GM19455 (cell line): ENCODE data around the gene SMU1.

Experiments
- ATAC-seq: cut with Tn5 transposase; IDR thresholded peaks from one replicate; pipeline ENCODE4 v1.9.1; 2021; ENCODE audit not compliant: unreplicated experiment

SMU1 gene

DNA sequence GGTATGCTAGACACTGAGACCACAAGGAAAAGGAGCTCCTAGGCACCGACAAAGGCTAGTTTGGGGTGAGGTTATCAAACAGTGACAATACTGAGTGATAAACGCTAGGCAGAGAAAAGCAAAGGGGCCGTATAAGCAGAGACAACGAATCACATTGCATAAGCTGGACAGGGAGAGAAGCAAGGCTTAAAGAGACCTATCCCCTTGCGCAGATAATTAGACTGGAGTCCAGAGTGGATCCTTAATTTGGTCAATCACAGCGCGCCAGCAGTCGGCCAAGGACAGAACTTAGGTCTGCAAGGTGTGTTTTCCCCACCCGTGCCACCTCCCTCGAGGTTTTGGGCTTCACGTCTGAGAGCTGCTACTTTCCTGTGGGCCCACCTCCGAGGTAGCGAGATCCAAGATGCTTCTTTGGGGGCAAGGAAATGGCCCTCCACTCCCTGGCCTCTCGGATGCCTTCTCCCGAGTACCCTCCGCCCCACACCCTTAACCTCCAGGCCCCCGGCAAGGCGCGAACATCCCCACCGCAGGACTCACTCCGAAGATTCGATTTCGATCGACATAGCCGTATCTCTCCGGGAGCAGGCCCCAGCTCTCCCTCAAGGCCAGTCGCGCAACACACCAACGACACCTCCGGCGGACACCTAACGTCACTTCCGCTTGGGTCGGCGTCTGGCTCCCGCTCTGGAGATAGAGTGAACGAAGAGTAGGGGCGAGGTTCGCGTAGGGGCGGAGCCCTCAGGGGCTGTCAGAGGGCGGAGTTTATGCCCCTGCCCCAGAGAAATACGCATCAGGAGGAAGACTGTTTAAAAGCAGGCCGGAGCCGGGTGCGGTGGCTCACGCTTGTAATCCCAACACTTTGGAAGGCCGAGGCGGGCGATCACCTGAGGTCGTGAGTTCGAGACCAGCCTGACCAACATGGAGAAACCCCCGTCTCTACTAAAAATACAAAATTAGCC lies at the start of gene SMU1:
Gene SMU1, minus strand, starts transcription at position 629 of the 959 bp plus-strand sequence. Its CDS starts 66 bp downstream, at position 563.
- ATAC-seq: peak; percentile 99

DNA sequence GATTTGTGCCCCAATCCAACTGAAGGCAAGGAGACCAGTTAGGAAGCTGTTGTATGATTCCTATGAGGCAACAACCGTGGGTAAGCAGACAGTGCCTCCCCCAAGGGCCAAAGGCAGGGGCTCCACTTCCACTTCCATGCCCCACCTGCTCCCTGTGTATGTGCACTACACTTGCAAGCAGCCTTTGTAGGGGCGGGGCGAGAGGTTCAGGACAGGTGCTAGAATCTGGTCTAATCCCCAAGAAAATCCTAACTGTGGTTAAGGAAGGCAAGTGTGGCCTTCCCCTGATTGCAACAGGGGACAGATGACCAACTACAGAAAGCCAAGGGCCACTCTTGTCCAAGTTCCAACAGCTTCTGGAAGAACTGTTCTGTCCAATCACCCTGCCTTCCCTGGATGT lies 49.0 kb upstream of the SMU1 start:
- ATAC-seq: no peak

DNA sequence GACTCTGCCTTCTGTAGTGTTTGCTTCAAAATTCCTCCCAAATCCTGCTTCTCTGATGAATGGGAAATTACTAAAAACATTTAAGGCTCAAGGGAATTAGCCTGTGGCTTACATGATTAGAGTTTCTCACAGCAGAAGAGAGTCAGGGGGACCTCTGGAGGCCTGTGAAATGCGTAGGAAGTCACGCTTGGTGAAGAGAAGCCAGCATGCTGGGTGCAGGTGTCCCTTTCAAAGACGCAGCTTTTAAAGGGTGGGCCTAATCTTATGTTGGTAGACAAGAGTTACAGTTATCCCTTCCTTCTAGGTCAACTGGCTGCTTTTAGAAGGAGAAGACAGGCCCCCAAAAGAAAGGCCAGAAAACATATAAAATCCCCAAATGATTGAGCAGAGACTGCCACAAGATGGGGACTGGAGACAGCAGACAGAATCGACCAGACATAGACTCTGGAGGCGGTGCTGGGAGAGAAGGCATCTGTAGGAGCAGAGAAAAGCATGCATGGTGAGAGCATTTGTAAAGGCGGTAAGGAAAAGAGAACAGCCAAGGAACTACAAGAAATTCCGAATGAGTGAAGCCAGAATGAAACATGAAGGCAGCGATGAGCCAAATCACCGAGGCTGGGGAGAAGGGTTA lies 48.4 kb upstream of the SMU1 start:
- no peak for ATAC-seq

DNA sequence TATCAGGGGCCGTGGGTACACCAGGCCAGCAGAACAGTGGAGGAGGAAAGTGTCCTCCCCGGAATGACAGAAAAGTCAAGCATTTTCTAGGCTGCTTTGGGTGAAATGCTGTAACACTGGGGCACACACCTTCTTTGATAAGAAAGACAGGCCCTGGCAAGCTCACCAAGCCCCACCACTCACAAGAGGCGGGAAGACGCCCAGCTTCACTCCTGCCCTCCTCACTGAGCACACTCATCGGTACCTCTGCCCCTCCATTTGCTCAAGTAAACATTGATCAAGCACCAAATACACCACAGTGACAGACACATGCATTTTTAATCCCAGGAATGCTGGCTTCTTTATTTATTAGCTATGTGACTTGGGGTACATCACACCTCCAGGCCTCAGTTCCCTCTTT lies 47.6 kb upstream of the SMU1 start:
- ATAC-seq: no peak

DNA sequence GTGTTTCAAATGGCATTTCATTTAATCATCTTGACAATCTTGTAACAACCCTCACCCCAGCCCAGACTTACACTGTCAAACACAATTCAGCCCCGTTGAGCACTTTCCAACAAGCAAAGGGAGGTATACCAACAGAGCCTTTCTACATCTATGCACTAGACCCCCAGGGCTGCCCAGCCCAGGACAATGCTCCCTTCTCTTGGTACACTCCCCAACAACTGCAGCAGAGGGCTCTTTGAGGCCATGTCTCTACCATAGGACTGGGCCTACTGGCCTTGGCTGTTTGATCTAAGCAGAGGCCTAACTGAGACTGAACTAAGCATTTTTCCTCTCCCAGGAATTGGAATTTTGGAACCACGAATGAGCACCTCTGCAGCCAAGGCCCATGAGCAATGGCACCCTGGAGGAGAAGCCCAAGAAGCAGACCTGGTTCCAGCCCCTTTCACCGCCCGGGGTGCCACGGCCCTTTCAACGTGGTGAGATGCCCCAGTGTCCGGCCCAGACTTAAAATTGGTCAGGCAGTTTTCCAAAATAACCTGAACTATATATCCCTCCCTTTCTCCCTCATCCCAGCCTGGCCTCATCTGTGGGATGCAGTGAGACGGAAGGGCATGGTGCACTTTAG lies 47.0 kb upstream of the SMU1 start:
- no peak for ATAC-seq

DNA sequence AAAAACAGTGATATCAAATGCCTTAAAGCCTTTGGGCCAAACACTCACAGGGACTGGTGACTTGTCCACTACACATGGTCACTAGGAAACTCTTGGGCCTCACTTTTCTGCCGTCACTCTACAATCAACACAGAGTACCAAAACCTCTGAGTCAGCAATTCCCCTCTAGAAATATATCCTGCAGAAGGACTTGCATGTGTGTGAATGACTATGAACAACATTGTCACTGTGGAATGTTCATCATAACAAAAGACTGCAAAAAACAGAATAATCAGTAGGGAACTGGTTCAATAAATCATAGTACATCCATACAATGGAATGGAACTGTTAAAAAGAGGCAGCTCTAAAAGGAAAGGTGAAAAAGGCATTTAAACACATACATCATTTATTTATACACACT lies 44.1 kb upstream of the SMU1 start:
- no peak for ATAC-seq

DNA sequence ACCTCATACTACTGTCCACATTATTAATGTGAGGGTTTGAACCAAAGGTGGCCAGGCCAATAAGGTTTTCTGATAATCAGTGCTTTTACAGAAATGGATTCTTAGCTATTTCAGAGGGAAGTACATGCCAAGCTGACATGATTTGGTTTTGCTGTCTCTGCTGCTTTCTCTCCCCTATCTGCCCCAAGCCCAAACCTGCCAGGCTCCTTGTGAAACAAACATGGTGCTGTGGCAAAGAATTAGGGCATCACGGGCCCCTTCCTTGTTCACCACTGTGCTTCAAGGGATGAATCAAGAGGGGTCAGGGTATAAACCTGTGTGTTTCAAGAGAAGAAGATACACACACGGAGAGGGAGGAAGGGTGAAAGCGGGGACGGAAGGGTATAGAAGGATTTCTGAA lies 41.3 kb upstream of the SMU1 start:
- ATAC-seq: no peak

DNA sequence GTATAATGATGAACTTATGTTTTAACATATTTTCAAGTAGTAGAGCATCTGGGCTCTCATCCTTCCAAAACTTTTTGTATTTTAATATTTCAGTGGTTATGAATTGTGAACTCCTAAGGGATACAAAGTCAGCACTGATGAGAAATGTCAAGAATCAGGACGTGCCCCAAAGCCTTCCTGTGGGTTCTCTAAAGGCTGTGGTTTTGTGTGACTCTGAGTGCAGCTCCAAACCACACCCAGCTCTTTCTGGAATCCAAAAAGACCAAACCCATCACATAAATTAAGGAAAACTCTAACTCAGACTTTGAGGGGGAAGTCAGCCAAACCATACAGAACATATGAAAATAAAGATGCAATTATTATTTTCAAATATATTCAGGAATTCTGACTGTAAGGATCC lies 40.8 kb upstream of the SMU1 start:
- ATAC-seq: no peak

DNA sequence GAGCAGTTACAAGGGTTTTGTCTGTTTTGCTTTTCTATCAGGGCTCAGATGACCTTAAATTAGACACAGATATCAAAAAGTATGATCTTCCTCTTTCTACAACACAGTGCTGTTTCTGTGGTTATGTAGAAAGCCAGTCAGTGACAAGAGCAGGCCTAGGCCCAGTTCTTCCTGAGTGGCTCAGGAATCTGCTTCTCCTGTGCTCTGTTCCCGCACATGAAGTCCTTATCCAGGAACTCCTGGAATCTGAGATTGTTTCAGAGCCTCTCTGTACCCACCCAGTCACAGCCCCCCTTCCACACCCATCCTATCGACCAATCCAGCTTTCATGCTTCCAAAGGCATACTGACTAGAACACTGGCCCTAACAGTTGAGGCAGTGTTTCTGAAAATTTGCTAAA lies 40.4 kb upstream of the SMU1 start:
- no peak for ATAC-seq

DNA sequence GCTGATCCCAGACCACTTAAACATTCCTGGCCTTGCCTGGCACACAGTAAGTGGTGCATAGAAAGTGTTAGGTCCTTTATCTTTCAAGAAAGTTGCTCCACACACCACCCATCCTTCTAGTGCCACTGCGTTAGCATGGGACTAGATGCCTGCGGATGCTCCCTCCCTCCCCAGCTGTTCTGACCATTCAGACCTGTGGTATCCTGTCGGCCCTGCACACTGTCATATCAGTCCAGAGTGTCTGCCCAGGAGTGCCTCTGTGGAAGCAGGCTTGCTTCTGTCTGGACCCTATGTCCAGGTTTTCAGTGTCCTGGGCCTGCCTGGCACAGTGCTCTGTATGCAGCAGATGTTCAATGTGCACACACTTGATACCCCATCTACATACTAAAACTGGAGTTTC lies 38.3 kb upstream of the SMU1 start:
- no peak for ATAC-seq

DNA sequence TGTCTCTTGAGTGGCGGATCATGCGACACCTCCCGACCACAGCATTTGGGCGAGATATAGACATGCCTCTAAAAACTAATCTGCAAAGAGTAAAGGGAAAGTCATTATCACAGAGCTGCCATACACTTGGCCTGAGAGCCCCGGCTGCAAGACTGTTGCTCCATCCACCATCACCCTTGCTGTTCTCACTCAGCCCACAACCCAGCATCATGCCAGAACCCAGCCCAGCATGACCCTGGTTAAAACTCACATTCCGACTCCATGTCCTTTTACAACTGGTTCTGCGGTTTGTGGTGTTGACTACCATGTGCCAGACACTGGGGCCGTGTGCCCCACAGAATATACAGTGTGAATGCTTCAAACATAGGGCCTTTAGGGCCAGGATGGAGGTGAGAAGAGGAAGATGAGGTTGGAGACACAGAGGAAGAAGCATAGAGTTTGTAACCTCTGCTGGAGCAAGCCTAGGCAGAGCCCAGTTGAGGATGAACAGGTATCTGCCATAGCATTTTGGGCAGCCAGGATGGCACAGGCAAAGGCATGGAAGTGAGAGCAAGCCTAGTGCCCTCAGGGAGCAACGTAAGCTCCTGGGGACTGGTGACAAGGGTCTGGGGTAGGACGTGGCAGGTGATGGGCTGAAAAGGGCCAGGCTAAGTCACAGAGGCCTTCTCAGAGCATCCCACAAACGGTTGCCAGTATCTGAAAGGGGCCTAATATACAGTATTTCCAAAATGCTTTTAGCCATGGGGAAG lies 37.5 kb upstream of the SMU1 start:
- ATAC-seq: no peak

DNA sequence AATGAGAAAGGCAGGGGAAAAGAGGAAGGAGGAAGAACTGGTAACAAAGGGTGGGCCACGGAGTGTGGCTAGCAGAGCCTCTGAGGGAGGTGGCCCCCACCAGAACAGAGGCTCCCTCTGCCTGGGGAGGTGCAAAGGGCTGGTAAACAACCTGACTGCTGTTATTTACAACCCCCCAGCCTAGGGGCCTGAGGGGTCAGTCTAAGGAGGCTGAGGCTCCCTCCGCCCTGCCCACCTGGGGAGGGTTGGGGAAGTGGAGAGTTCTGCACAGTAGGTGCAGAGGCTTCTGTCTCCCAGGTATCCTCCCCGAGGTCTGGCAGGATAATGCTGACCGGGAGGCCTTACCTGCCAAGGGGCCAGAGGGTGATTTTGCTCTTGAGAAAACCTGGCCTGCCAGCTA lies 35.6 kb upstream of the SMU1 start:
- no peak for ATAC-seq

DNA sequence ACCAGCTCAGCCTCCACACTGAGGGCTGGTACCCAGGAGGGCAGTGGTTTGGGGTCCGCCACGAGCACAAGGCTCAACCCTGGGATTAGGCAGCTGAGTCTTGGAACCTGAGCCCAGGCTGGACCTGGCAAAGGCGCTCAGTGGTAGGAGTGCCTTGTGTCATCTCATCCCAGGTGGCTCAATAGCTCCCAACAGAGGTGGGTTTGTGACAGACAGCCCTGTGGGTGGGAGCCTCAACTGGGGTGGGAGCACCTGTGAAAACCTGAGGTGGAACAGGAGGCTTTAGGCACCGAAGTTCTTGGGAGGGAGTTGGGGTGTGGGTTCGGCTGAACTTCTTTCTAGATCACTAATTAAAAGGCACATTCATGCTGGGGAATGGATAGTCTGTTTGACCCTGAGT lies 35.2 kb upstream of the SMU1 start:
- ATAC-seq: no peak

DNA sequence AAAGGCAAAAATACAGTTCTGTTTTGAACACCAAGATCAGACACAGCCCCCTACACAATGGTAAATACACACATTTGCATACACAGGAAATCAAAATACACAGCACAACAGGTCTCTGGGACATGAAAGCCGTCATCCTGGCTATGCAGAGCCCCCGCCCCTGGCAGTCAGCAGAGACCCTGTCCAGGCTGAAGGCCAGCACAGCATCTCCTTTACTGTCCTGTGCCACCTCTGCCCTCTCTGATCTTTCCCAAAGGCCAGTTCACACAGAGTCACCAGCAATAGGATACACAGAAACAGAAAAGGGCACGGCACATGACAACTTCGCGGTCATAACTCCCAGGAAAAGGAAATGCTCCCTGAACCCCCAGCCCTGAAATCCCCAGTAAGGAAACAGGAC lies 34.2 kb upstream of the SMU1 start:
- ATAC-seq: no peak

DNA sequence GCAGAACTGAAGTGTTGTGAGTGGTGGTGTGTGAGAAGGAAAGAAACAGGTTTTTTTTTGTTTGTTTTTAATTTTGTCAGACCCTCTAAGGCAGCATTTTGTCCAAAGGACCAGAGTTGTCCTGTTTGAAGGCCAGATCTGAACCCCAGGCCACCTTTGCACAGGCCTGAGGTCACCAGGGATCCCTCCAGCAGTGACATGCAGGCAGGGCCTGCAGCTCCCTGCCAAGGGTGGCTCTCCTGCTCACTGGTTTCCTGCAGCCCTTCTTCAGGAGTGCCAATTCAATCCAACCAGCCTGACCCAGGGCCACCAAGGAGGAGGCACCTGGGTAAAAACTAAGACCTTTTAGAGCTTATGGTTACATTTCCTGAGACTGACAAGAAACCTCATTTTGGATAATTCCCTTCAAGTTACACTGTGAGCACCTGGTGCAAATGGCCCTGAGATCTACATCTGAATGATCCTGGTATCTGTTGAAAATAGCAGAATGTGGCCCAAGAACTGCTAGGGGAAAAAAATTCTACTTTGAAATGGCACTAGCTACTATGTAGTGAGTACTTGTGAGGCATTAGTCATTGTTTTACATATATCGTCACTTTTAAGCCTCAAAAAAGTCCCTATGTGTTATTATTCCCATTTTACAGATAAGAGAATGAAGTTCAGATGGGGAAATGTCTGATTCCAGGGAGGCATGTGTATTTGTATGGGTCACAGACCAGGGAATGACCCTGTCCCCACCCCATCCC lies 33.5 kb upstream of the SMU1 start:
- no peak for ATAC-seq

DNA sequence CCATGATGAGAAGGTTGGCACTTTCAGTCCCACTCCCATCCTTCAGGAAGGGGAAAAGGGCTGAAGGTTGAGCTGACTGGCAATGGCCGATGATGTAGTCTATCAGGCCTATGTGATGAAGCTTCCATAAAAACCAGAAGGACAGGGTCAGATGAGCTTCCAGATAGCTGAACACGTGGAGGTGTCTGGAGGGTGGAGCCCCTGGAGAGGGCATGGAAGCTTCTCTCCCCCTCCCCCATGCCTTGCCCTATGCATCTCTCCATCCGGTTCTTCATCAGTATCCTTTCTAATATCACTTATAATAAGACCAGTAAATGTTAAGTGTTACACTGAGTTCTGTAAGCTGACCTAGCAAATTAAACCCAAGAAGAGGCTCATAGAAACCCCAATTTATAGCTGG lies 32.6 kb upstream of the SMU1 start:
- ATAC-seq: no peak

DNA sequence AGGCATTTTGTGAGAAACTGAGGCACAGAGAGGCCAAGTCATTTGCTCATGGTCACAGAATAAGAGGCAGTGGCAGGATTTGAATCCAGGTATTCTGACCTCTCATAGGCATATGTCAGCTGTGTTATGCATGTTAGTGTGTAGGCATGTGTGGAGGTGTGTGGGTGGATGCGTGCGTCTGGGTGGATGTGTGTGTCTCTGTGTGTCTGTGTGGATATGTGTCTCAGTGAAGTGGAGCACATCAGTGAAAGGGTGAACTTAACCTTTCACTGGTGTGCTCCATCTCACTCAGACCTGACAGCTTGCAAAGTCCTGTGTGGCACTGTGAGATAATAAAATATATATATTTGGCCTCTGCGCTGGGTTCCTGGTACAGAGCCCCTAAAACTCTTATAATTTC lies 32.0 kb upstream of the SMU1 start:
- no peak for ATAC-seq

DNA sequence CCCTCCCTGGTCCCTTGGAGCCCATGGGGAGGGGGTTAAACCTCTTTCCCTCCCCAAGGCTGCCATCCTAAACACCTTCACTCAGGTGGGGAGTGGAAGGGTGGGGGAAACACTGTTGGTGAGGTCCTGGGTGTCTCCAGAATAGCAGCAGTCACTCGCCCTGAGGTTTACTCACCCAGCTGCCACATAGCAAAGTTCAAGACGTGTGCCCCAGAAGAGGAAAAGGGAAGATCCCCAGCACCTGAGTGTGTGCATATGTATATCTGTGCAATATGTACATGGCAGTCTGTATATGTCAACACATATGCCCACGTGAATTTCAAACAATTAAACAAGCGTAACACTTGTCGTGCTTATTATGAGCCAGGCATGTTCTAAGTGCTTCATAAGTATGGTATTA lies 31.3 kb upstream of the SMU1 start:
- no peak for ATAC-seq

DNA sequence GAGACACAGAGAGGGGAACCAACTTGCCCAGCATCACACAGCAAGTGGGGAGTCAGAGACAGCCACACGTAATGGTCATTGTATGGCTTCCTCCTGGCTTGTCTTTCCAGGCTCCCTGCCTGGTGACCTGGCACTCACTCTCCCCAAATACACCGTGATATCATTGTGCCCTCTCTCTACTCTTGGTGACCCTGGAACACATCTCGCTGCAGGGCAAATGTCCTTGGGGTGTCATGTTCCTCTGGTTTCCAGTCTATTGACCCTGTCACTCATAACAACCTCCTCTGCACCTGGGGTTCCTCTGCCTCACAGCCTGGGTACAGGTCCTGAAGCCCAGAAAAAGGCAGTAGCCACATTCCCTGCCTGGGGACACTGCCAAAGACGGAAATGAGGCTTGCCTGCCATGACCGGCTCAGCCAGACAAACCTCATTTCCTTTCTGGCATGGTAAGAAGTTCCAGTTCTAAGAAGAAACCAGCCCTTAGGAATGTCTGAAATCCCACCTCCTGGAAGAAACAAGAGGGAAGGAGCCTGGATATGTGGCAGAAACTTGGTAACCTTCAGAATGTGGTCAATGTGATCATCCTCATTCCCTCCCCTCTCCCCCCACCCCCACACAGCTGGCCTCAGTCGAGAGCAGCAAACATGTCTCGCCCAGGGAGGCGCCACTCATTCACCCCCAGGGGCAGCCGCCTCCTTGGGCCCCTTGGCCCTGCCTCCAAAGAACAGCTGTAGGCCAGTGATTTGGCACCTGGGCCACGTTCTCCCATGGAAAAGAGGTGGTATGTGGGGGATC lies 30.6 kb upstream of the SMU1 start:
- no peak for ATAC-seq

DNA sequence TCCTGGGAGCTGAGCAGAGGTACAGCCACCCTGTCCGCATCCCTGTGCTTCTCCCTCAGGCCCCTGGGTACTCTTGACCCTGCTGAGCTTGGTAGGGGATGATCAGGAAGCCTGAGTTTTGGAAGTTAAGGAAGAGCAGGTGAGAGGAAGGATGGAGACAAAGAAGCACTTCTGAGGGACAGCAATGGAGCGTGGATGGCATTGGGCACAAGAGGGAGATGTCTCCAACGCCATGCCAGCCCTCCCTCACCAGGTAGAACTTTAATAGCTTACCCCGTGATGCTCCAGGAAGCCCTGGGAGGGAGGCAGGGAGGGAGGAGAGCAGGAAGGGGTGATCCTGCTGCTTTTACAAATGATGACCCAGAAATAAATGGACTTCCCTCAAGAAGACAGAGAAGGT lies 29.9 kb upstream of the SMU1 start:
- ATAC-seq: no peak
